MG63 (cell line): ENCODE measurements around the gene CCR5AS.

Source experiments
- DNase-seq: peaks from one replicate; pipeline ENCODE4 v3.0.0-alpha.2; 2020
- H3K27me3 ChIP-seq: fragments of 250-450 bp; sonication (Bioruptor Pico); 2 replicates; pipeline ENCODE4 v1.5.1; 2020; ENCODE audit warnings: mild to moderate bottlenecking, moderate library complexity
- H3K36me3 ChIP-seq: fragments of 250-450 bp; sonication (Bioruptor Pico); 2 replicates; pipeline ENCODE4 v1.5.1; 2020; ENCODE audit warnings: mild to moderate bottlenecking, moderate library complexity
- H3K4me3 ChIP-seq: fragments of 250-450 bp; sonication (Bioruptor Pico); 2 replicates; pipeline ENCODE4 v1.5.1; 2020; ENCODE audit warnings: mild to moderate bottlenecking, moderate library complexity
- H3K9me3 ChIP-seq: fragments of 250-450 bp; sonication (Bioruptor Pico); 2 replicates; pipeline ENCODE4 v1.5.1; 2020; ENCODE audit warnings: mild to moderate bottlenecking, moderate library complexity

The CCR5AS gene

DNA sequence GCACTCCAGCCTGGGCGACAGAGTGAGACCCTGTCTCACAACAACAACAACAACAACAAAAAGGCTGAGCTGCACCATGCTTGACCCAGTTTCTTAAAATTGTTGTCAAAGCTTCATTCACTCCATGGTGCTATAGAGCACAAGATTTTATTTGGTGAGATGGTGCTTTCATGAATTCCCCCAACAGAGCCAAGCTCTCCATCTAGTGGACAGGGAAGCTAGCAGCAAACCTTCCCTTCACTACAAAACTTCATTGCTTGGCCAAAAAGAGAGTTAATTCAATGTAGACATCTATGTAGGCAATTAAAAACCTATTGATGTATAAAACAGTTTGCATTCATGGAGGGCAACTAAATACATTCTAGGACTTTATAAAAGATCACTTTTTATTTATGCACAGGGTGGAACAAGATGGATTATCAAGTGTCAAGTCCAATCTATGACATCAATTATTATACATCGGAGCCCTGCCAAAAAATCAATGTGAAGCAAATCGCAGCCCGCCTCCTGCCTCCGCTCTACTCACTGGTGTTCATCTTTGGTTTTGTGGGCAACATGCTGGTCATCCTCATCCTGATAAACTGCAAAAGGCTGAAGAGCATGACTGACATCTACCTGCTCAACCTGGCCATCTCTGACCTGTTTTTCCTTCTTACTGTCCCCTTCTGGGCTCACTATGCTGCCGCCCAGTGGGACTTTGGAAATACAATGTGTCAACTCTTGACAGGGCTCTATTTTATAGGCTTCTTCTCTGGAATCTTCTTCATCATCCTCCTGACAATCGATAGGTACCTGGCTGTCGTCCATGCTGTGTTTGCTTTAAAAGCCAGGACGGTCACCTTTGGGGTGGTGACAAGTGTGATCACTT lies 34.1 kb downstream of the CCR5AS start:
- Histone ChIP-seq H3K36me3 (no peaks in the 10 kb centered on the region), H3K9me3 (no peaks in the 10 kb centered on the region), H3K27me3 (no peaks in the 10 kb centered on the region), H3K4me3 (no peak overlapping the region)
- DNase-seq: no peak

DNA sequence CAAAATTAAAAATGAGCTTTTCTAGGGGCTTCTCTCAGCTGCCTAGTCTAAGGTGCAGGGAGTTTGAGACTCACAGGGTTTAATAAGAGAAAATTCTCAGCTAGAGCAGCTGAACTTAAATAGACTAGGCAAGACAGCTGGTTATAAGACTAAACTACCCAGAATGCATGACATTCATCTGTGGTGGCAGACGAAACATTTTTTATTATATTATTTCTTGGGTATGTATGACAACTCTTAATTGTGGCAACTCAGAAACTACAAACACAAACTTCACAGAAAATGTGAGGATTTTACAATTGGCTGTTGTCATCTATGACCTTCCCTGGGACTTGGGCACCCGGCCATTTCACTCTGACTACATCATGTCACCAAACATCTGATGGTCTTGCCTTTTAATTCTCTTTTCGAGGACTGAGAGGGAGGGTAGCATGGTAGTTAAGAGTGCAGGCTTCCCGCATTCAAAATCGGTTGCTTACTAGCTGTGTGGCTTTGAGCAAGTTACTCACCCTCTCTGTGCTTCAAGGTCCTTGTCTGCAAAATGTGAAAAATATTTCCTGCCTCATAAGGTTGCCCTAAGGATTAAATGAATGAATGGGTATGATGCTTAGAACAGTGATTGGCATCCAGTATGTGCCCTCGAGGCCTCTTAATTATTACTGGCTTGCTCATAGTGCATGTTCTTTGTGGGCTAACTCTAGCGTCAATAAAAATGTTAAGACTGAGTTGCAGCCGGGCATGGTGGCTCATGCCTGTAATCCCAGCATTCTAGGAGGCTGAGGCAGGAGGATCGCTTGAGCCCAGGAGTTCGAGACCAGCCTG lies 35.1 kb downstream of the CCR5AS start:
- no peaks in the 10 kb centered on the region for H3K9me3 ChIP-seq
- DNase-seq: no peak
- no peaks in the 10 kb centered on the region for H3K36me3 ChIP-seq
- H3K4me3 ChIP-seq: no peak overlapping the region
- H3K27me3 ChIP-seq: no peaks in the 10 kb centered on the region

DNA sequence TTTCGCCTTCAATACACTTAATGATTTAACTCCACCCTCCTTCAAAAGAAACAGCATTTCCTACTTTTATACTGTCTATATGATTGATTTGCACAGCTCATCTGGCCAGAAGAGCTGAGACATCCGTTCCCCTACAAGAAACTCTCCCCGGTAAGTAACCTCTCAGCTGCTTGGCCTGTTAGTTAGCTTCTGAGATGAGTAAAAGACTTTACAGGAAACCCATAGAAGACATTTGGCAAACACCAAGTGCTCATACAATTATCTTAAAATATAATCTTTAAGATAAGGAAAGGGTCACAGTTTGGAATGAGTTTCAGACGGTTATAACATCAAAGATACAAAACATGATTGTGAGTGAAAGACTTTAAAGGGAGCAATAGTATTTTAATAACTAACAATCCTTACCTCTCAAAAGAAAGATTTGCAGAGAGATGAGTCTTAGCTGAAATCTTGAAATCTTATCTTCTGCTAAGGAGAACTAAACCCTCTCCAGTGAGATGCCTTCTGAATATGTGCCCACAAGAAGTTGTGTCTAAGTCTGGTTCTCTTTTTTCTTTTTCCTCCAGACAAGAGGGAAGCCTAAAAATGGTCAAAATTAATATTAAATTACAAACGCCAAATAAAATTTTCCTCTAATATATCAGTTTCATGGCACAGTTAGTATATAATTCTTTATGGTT lies 35.9 kb downstream of the CCR5AS start, which contains the start of gene CCR5:
Gene CCR5 (plus strand): TSS at position 108 of the 680 bp plus-strand sequence. CDS start 1,957 bp downstream, outside the sequence.
- H3K27me3 ChIP-seq: no peaks in the 10 kb centered on the region

DNA sequence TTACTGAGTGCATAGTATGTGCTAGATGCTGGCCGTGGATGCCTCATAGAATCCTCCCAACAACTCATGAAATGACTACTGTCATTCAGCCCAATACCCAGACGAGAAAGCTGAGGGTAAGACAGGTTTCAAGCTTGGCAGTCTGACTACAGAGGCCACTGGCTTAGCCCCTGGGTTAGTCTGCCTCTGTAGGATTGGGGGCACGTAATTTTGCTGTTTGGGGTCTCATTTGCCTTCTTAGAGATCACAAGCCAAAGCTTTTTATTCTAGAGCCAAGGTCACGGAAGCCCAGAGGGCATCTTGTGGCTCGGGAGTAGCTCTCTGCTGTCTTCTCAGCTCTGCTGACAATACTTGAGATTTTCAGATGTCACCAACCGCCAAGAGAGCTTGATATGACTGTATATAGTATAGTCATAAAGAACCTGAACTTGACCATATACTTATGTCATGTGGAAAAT lies 37.2 kb downstream of the CCR5AS start:
- DNase-seq: no peak
- H3K9me3 ChIP-seq: no peaks in the 10 kb centered on the region
- no peak overlapping the region for H3K4me3 ChIP-seq
- no peaks in the 10 kb centered on the region for H3K36me3 ChIP-seq
- H3K27me3 ChIP-seq: no peaks in the 10 kb centered on the region

More for the DNA sequence above, 35.9 kb downstream of the CCR5AS start, which contains the start of gene CCR5:
- Histone ChIP-seq H3K9me3 (no peaks in the 10 kb centered on the region), H3K4me3 (no peak within 1 kb of the TSS), H3K36me3 (no peaks in the 10 kb centered on the region)
- DNase-seq: no peak

DNA sequence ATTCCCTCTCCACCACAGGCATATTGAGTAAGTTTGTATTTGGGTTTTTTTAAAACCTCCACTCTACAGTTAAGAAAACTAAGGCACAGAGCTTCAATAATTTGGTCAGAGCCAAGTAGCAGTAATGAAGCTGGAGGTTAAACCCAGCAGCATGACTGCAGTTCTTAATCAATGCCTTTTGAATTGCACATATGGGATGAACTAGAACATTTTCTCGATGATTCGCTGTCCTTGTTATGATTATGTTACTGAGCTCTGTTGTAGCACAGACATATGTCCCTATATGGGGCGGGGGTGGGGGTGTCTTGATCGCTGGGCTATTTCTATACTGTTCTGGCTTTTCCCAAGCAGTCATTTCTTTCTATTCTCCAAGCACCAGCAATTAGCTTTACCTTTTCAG lies 37.7 kb downstream of the CCR5AS start:
- H3K27me3 ChIP-seq: no peaks in the 10 kb centered on the region
- no peak overlapping the region for H3K4me3 ChIP-seq
- no peaks in the 10 kb centered on the region for H3K9me3 ChIP-seq
- H3K36me3 ChIP-seq: no peaks in the 10 kb centered on the region
- DNase-seq: no peak

DNA sequence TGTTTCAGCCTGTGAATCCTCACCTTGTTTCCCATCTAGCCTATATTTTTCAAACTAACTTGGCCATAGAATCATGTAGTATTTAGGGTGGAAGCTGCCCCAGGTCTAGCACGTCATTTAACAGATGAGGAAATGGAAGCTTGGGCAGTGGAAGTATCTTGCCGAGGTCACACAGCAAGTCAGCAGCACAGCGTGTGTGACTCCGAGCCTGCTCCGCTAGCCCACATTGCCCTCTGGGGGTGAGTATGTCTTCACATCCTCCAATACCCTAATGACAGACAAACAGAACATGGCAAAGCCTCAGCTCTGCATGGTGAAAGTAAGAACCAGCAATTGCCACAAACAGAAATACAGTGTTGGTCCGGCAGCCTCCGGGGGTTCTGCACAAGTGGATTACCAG lies 38.3 kb downstream of the CCR5AS start:
- Histone ChIP-seq H3K27me3 (no peaks in the 10 kb centered on the region), H3K36me3 (no peaks in the 10 kb centered on the region)
- DNase-seq: peak; percentile 26

DNA sequence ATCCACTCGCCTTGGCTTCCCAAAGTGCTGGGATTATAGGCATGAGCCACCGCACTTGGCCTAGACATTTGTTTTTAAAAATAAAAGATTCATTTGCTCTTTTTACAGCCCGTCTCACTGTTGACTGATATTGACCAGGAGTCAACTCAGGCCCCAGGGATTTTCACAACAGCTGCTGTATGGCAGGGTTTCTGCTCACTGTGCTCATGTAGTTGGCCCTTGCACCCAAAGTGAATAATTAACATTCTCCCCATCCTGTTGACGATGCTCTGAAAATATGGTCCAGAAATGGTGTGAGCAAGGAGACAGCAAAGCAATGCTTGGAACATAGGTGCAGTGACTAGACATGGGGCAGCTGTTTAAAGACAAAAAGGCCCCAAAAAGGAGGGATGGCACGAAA lies 39.1 kb downstream of the CCR5AS start:
- no peak for DNase-seq
- Histone ChIP-seq H3K9me3 (no peaks in the 10 kb centered on the region), H3K27me3 (no peaks in the 10 kb centered on the region), H3K36me3 (no peaks in the 10 kb centered on the region), H3K4me3 (no peak overlapping the region)

More for the DNA sequence above, 38.3 kb downstream of the CCR5AS start:
- Histone ChIP-seq H3K9me3 (no peaks in the 10 kb centered on the region), H3K4me3 (no peak overlapping the region)

DNA sequence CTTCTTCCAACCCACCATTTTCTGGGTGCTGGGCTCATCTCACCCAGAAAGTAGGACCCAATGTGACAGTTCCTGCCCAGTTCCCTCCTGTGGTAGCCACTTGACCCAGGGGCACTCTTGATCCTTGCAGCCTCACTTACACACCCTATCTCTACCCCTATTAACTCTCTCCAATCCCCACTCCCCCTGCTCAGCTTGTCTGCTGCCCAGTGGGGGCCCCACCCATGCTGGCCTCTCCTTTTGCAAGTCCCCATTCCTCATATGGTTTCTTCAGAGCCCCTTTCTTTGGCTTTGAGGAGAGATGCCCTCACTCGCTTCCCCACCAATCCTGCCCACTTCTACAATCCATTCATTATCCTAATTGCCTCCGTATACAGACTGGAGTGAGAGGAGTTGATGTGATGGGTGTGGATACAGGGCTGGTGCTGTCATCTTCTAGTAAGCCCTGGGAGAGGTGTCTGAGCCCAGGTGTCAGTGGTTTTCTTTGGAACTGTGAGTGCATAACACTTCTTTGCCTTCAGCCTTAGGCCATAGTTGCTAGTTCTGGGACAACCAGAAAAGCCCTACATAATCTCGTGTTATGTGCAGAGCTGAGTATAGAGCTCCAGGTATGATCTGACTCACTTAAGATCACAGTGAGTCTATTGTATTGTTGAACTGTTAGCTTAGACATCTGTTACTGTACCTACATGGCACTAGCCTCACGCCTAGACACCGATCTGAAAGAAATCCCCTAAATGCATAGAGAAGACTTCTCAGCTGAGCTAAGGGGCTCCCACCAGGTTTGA lies 40.9 kb downstream of the CCR5AS start:
- Histone ChIP-seq H3K27me3 (no peaks in the 10 kb centered on the region), H3K4me3 (no peak overlapping the region), H3K9me3 (no peaks in the 10 kb centered on the region), H3K36me3 (no peaks in the 10 kb centered on the region)
- DNase-seq: no peak

DNA sequence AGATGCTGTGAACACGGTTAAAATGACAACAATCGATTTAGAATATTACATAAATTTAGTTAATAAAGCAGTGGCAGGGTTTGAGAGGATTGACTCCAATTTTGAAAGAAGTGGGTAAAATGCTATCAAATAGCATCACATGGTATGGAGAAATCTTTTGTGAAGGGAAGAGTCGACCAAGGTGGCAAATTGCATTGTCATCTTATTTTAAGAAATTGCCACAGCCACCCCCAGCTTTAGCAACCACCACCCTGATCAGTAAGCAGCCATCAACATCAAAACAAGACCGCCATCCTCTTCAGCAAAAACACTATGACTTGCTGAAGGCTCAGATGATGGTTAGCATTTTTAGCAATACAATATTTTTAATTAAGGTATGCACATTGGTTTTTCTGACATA lies 41.8 kb downstream of the CCR5AS start:
- Histone ChIP-seq H3K36me3 (no peaks in the 10 kb centered on the region), H3K27me3 (no peaks in the 10 kb centered on the region), H3K9me3 (no peaks in the 10 kb centered on the region), H3K4me3 (no peak overlapping the region)
- no peak for DNase-seq

DNA sequence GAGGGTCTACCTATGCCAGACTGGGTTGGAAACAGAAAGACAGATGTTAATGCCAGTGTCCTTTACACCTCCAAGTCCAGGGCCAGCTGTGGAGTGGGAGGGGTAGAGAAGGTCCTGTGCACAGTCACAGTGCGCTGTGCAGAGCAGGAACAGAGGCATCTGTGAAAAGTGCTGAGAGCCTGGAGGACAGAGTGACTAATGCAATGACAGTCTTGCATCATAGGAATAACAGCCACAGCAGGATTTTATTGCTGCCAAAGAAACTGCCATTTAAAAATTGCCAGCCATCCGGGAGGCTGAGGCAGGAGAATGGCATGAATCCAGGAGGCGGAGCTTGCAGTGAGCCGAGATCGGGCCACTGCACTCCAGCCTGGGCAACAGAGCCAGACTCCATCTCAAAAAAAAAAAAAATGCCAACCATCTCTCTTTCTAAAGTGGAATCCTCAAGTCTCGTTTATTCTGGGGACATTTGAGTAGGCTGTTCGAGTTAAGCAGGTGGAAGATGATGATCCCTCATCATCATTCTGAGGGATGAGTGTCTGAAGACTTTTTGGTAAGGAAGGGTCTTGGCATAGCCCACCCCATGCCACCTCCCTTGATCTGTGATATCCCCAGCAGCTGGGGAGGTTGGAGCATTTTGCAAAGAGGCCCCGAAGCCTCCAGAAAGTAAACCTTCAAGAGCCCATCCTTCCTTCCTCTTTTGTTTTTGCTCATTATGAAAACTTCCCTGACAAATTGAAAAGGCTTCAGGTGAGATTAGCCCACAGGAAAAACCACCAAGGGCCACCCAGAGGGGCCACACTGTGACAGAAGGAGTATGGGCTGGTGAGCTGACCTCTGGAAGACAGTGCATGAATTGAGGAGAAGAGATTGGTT lies 45.2 kb downstream of the CCR5AS start:
- no peaks in the 10 kb centered on the region for H3K9me3 ChIP-seq
- no peak for DNase-seq

DNA sequence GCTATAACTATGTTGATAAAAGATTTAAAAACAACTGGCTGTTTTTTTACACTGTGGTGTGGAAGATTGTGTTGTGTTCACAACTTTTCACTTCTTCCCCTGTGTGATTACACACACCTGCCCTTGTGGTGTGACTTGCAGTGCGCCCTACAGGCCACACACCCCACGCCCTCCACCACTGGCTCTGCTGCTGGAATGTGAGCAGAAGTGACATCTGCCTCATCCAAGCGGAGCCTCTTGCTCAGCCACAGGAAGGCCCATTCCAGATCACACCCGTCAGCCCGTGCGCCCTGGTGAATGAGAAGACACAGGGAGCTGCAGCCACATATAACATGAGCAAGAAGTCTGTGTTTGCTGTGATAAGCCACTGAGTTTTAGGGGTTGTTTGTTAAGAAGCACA lies 46.0 kb downstream of the CCR5AS start:
- no peak for DNase-seq
- H3K27me3 ChIP-seq: no peaks in the 10 kb centered on the region
- no peaks in the 10 kb centered on the region for H3K9me3 ChIP-seq
- H3K4me3 ChIP-seq: no peak overlapping the region
- H3K36me3 ChIP-seq: no peaks in the 10 kb centered on the region

More for the DNA sequence above, 45.2 kb downstream of the CCR5AS start:
- Histone ChIP-seq H3K36me3 (no peaks in the 10 kb centered on the region), H3K4me3 (no peak overlapping the region), H3K27me3 (no peaks in the 10 kb centered on the region)

DNA sequence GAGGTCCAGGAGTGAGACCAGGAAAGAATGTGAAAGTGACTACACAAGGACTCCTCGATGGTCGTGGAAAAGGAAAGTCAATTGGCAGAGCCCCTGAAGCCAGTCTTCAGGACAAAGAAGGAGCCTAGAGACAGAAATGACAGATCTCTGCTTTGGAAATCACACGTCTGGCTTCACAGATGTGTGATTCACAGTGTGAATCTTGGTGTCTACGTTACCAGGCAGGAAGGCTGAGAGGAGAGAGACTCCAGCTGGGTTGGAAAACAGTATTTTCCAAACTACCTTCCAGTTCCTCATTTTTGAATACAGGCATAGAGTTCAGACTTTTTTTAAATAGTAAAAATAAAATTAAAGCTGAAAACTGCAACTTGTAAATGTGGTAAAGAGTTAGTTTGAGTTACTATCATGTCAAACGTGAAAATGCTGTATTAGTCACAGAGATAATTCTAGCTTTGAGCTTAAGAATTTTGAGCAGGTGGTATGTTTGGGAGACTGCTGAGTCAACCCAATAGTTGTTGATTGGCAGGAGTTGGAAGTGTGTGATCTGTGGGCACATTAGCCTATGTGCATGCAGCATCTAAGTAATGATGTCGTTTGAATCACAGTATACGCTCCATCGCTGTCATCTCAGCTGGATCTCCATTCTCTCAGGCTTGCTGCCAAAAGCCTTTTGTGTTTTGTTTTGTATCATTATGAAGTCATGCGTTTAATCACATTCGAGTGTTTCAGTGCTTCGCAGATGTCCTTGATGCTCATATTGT lies 47.0 kb downstream of the CCR5AS start:
- H3K27me3 ChIP-seq: no peaks in the 10 kb centered on the region
- no peaks in the 10 kb centered on the region for H3K36me3 ChIP-seq
- DNase-seq: peak; percentile 27
- H3K4me3 ChIP-seq: no peak overlapping the region
- H3K9me3 ChIP-seq: no peaks in the 10 kb centered on the region

DNA sequence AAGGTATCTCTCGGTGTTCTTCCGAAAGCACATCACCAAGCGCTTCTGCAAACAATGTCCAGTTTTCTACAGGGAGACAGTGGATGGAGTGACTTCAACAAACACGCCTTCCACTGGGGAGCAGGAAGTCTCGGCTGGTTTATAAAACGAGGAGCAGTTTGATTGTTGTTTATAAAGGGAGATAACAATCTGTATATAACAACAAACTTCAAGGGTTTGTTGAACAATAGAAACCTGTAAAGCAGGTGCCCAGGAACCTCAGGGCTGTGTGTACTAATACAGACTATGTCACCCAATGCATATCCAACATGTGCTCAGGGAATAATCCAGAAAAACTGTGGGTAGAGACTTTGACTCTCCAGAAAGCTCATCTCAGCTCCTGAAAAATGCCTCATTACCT lies 48.4 kb downstream of the CCR5AS start:
- no peaks in the 10 kb centered on the region for H3K9me3 ChIP-seq
- DNase-seq: no peak
- H3K4me3 ChIP-seq: no peak overlapping the region
- no peaks in the 10 kb centered on the region for H3K36me3 ChIP-seq
- no peaks in the 10 kb centered on the region for H3K27me3 ChIP-seq

DNA sequence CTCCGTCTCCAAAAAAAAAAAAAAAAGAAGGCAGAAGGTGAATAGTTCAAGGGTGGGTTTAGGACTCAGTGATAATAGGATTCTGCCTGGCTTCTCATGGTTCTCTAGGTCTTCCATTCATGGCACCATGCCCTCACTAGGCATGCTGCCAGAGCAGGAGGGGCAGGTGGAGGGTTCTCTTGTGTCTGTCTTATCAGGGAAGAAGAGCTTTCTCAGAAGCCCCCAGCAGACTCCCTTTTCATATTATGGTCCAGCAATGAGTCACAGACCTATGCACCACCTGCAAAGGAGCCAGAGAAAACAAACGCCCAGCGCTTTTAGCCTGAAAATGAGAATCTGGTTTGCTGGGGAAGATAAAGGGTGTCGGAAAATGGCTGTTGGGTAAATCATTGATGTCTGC lies 50.0 kb downstream of the CCR5AS start:
- Histone ChIP-seq H3K4me3 (no peak overlapping the region), H3K27me3 (no peaks in the 10 kb centered on the region), H3K36me3 (no peaks in the 10 kb centered on the region), H3K9me3 (no peaks in the 10 kb centered on the region)
- no peak for DNase-seq

DNA sequence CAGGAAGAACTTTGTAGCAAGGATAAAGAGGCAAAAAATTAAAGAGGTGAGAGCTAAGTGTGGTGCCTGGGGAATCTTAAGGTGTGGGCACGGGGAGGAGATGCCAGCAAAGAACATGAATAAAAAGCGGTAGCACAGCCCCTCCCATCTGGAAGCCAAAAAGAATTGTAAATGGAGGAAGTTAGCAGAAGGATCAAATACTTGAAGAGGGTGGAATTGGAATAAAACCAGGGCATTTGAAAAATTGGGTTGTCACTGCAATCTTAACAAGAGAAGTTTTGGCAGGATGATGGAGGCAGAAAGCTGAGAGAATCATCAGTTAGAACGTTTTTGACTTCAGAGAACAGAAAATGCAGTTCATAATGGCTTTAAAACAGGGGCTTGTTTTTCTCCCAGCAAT lies 50.6 kb downstream of the CCR5AS start:
- Histone ChIP-seq H3K4me3 (no peak overlapping the region), H3K27me3 (no peaks in the 10 kb centered on the region), H3K9me3 (no peaks in the 10 kb centered on the region), H3K36me3 (no peaks in the 10 kb centered on the region)
- DNase-seq: no peak
